ENCODE data around the gene KIAA0232. TPM values are rescaled to one million over a fixed set of nuclear protein-coding genes. Genes with fewer than 3 reads are reported as not detected.

KIAA0232 gene
- total and polyA plus RNA-seq, 9 of the 15 experiments (the other 6 are each of a cell fraction or from before 2014, with no cell fraction given) = 3.5 to 17.4 (median 13.0) TPM

GRCh38 chr4:6783111-6783981, 819 bp downstream of the KIAA0232 start (continued):
- no peak for TF ChIP-seq ATF2 (CRISPR knock-in tag; IDR thresholded peaks at IDR 0.05)
- no peak for TF ChIP-seq ZNF407 (IDR thresholded peaks at IDR 0.05; ENCODE audit: low read depth)
- TF ChIP-seq ZNF217 (CRISPR knock-in tag; IDR thresholded peaks at IDR 0.05) = no peak
- TF ChIP-seq ETV5 (CRISPR knock-in tag; IDR thresholded peaks at IDR 0.05; ENCODE audit: low read depth) = peak; percentile 55; the same call in 1 of the 2 replicates
- TF ChIP-seq SRSF7 (optimal IDR thresholded peaks at IDR 0.05; ENCODE audit: low read depth, low read length) = no peak
- TF ChIP-seq KLF6 (CRISPR knock-in tag; IDR thresholded peaks at IDR 0.05; ENCODE audit: borderline replicate concordance) = no peak
- TF ChIP-seq ZMIZ1 (IDR thresholded peaks at IDR 0.05; ENCODE audit: low read depth in 2 of 2, low read length in 2 of 2) = peak in 1 of 2 experiments; percentile 56; a peak in 1 of 4 replicates
- peak; percentile 17 for TF ChIP-seq CTCFL (IDR thresholded peaks at IDR 0.05; ENCODE audit: borderline replicate concordance, insufficient read depth, low read depth, low read length, poor library complexity, severe bottlenecking)
- TF ChIP-seq SRSF9 (IDR thresholded peaks at IDR 0.05; ENCODE audit: borderline replicate concordance, low read depth, low read length) = no peak

Data from K562 (cell line).